Activated CD8-positive, alpha-beta T cell treated with anti-CD3 and anti-CD28 coated beads, Interleukin-2, amount 10 ng/mL, durations not matched to agents 7 days and 5 days (primary cell): ENCODE results near the gene LOXL3. TPM values are rescaled to one million over a fixed set of nuclear protein-coding genes. Genes with fewer than 3 reads are reported as not detected.
A peak's percentile ranks its signal among the peaks of the same experiment; 100 is the strongest.

Experiments
- ATAC-seq: fragments of 150-1000 bp; cut with Tn5 transposase; one replicate; pipeline ENCODE4 v1.10.0; 2021; ENCODE audit warnings: moderate library complexity
- CTCF ChIA-PET: fragments of 350-600 bp; sonication (Branson Sonifier 250); formaldehyde crosslinking; loops from one replicate; lab custom pipeline; 2021; ENCODE audit warnings: antibody characterized with exemption; lab: Charles Lee
- POLR2A ChIA-PET: fragments of 350-600 bp; sonication (Branson Sonifier 250); formaldehyde crosslinking; loops from one replicate; lab custom pipeline; 2021; ENCODE audit warnings: antibody characterized with exemption; lab: Charles Lee
- DNase-seq: peaks from one replicate; pipeline ENCODE4 v3.0.0-alpha.2; 2020
- H3K27ac Mint-ChIP-seq: one replicate; pipeline ENCODE4 v1.8.0; 2021; ENCODE audit warnings: mild to moderate bottlenecking, mixed read lengths
- H3K27me3 Mint-ChIP-seq: one replicate; pipeline ENCODE4 v1.8.0; 2021; ENCODE audit warnings: low read depth, mixed read lengths
- H3K36me3 Mint-ChIP-seq: one replicate; pipeline ENCODE4 v1.8.0; 2021; ENCODE audit warnings: low read depth, mixed read lengths
- H3K4me1 Mint-ChIP-seq: one replicate; pipeline ENCODE4 v1.8.0; 2021; ENCODE audit warnings: low read depth, mixed read lengths
- H3K4me3 Mint-ChIP-seq: one replicate; pipeline ENCODE4 v1.8.0; 2021; ENCODE audit warnings: mild to moderate bottlenecking, mixed read lengths
- H3K9me3 Mint-ChIP-seq: one replicate; pipeline ENCODE4 v1.8.0; 2022; ENCODE audit warnings: mixed read lengths; ENCODE audit not compliant: insufficient read depth
- total RNA-seq, 2 experiments: library from RNA; stranded (reverse); gene quantifications; one replicate each; pipeline ENCODE4 v1.2.3, GENCODE V29; 2021

LOXL3 gene
- total RNA-seq, 2 experiments from 2014 or later: 0.21 to 0.23 TPM

GRCh38 chr2:74527741-74528140, 26.0 kb downstream of the LOXL3 start:
- Mint-ChIP-seq H3K36me3 (peaks cover 55% of the 10 kb centered on the region), H3K4me3 (peak overlapping the region; percentile 95), H3K9me3 (no peaks in the 10 kb centered on the region), H3K27me3 (no peaks in the 10 kb centered on the region), H3K27ac (peak overlapping the region; percentile 60), H3K4me1 (peaks cover 54% of the 10 kb centered on the region)
- POLR2A ChIA-PET: interaction anchor here (1.9 to 5.1 kb wide), 2 partner anchors 46 kb away, joined by 7 to 33 read pairs; partner anchors contain the start of genes CCDC142 and TTC31
- no peak for ATAC-seq
- CTCF ChIA-PET: interaction anchor here (2.7 to 4.5 kb wide), 2 partner anchors 21 to 59 kb away, joined by 9 to 41 read pairs; partner anchors contain the start of gene PCGF1
- no peak for DNase-seq

DNA sequence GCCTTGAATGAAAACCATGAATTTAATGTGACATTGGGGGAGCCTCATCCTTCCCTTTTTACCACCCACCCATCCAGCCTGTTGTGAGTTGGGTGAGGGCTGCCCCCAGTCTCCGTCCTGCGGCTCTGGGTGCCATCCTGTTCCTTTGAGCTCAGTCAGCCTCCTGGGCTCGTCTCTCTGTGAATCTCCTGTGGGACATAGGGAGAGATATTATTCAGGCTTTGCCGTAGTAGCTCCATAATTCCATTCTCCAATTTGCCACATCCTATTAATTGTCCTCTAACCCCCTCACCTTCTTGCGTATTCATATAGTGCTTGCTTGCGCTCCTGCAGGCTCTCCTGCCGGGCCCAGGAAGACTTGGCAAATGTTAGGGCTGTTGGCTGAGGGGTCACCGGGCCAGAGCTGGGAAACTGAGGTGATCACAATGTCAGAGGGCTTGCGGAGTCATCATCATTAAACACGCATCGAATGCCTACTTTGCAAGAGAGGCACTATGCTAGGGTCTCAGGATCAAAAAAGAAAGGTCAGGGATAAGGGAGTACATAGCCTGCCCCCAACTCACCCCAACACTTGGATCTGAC, 27.0 kb downstream of the LOXL3 start:
- no peak for ATAC-seq
- H3K4me1 Mint-ChIP-seq: peaks cover 46% of the 10 kb centered on the region
- POLR2A ChIA-PET: interaction anchor here (1.1 to 1.9 kb wide), 3 partner anchors 12 to 45 kb away, joined by 3 to 7 read pairs (median 4); partner anchors contain the start of genes CCDC142 and TTC31
- H3K36me3 Mint-ChIP-seq: peaks cover 45% of the 10 kb centered on the region
- no peaks in the 10 kb centered on the region for H3K9me3 Mint-ChIP-seq
- no peak overlapping the region for H3K27ac Mint-ChIP-seq
- peaks cover 7% of the 10 kb centered on the region for H3K27me3 Mint-ChIP-seq
- no peak for DNase-seq
- H3K4me3 Mint-ChIP-seq: no peak overlapping the region
- CTCF ChIA-PET: interaction anchor here (1.0 to 4.5 kb wide), 5 partner anchors 10 to 60 kb away, joined by 3 to 41 read pairs (median 4); partner anchors contain the start of genes CCDC142 and TTC31

GRCh38 chr2:74525717-74526648, 27.8 kb downstream of the LOXL3 start, which contains the start of gene DQX1:
TSS of gene DQX1 (minus strand) at chr2:74526231. CDS start at chr2:74525729, 502 bp downstream.
- Mint-ChIP-seq H3K4me1 (peaks cover 39% of the 10 kb centered on the region), H3K36me3 (peaks cover 41% of the 10 kb centered on the region), H3K4me3 (no peak within 1 kb of the TSS), H3K27ac (no peak within 1 kb of the TSS), H3K27me3 (peaks cover 8% of the 10 kb centered on the region), H3K9me3 (no peaks in the 10 kb centered on the region)
- DNase-seq: no peak
- CTCF ChIA-PET: interaction anchor here (1.0 to 4.5 kb wide), 5 partner anchors 9 to 61 kb away, joined by 3 to 41 read pairs (median 4); partner anchors contain the start of genes CCDC142 and TTC31
- no peak for ATAC-seq
- POLR2A ChIA-PET: interaction anchor here (1.1 to 1.9 kb wide), 3 partner anchors 11 to 44 kb away, joined by 3 to 7 read pairs (median 4); partner anchors contain the start of genes CCDC142 and TTC31

GRCh38 chr2:74524955-74525716, 28.6 kb downstream of the LOXL3 start:
- Mint-ChIP-seq H3K36me3 (peaks cover 34% of the 10 kb centered on the region), H3K4me3 (no peak overlapping the region), H3K4me1 (peaks cover 33% of the 10 kb centered on the region), H3K27ac (no peak overlapping the region), H3K9me3 (no peaks in the 10 kb centered on the region), H3K27me3 (peaks cover 11% of the 10 kb centered on the region)
- no peak for DNase-seq
- CTCF ChIA-PET: interaction anchor here (1.3 kb wide), 1 partner anchor 9 kb away, joined by 7 read pairs; no protein-coding TSS in a partner anchor
- ATAC-seq: no peak
- POLR2A ChIA-PET: no interaction called here

DNA sequence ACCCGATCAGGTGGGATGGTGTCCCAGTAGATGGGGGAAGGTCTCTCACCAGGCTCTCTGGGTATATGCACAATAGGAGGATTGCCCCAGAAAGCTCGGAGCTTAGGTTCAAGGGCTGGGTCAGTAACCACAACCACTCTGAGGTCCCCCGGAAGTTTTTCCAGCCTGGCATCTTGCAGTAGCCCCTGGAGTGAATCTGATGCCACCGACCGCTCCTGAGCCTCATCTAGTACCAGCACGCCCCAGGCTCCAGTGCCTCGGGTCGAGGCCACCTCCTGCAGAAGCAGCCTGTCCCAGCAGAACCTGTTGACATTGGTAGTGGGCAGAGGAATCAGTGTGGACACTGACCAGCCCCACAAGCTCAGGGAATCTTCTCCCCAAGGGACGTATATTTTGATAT, 29.7 kb downstream of the LOXL3 start:
- H3K36me3 Mint-ChIP-seq: peaks cover 33% of the 10 kb centered on the region
- ATAC-seq: no peak
- CTCF ChIA-PET: no interaction called here
- peaks cover 33% of the 10 kb centered on the region for H3K4me1 Mint-ChIP-seq
- H3K4me3 Mint-ChIP-seq: no peak overlapping the region
- no peak overlapping the region for H3K27ac Mint-ChIP-seq
- POLR2A ChIA-PET: no interaction called here
- H3K9me3 Mint-ChIP-seq: no peaks in the 10 kb centered on the region
- no peak for DNase-seq
- peaks cover 22% of the 10 kb centered on the region for H3K27me3 Mint-ChIP-seq

GRCh38 chr2:74522516-74522915, 31.2 kb downstream of the LOXL3 start:
- Mint-ChIP-seq H3K9me3 (no peaks in the 10 kb centered on the region), H3K4me1 (peaks cover 21% of the 10 kb centered on the region), H3K27ac (no peak overlapping the region), H3K36me3 (peaks cover 20% of the 10 kb centered on the region), H3K4me3 (no peak overlapping the region), H3K27me3 (peaks cover 36% of the 10 kb centered on the region)
- POLR2A ChIA-PET: interaction anchor here (0.9 to 3.2 kb wide), 4 partner anchors 7 to 39 kb away, joined by 3 to 11 read pairs (median 4); partner anchors contain the start of genes AUP1, CCDC142, HTRA2 and TTC31
- ATAC-seq: no peak
- CTCF ChIA-PET: interaction anchor here (1.3 to 3.1 kb wide), 3 partner anchors 9 to 39 kb away, joined by 4 to 13 read pairs (median 5); partner anchors contain the start of genes CCDC142 and TTC31
- no peak for DNase-seq

DNA sequence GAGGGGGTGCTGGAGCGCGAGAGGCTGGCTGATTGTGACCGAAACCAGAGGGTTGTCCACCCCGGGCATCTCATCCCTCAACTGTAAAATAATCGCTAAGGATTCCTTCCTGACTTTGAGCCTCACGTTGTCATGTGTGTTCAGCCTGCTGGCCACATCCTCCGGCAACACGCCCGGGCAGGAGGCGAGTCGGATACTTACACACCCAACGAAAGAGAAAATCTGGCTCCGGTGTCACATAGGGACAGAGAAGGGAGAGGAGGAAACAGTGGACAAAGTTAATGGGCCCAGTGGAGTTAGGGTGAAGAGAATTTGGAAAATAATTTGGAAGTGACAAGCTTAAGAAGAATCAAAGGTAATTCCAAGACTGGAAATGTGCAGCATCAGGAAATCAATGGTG, 37.1 kb downstream of the LOXL3 start:
- POLR2A ChIA-PET: interaction anchor here (1.1 to 1.2 kb wide), 2 partner anchors 12 to 13 kb away, joined by 3 read pairs; partner anchors contain the start of gene AUP1

DNA sequence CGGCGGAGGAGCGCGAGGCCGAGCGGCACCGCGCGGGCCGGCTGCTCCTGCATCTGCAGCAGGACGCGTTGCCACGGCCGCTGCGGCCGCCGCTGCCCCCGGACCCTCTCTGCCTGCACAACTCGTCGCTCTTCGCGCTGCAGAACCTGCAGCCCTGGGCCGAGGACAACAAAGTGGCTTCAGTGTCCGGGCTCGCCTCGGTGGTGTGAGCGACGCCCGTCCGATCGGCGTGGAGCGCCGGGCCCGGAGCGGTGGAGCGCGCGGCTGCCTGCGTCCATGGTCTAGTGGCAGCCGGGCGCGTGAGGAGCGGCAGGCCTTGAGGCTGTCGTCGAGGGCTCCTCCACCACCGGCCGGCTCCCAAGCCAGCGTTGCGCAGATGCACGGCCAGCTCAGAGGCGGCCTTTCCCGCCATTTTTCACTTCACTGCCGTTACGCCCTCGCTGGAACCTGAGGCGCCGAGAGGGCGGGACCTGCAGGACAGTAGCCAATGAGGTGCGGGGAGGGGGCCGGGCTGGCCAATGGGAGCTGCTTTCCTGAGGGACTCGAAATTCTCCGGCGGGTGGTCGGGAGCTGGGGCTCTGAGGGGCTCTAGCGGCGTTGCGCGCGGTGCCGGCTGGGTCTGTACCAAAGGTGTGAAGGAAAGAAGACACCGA, 37.6 kb downstream of the LOXL3 start:
- ChIA-PET CTCF (interaction anchor here (0.8 to 1.9 kb wide), 3 partner anchors 10 to 15 kb away, joined by 3 to 7 read pairs (median 4); partner anchors contain the start of gene DQX1), POLR2A (interaction anchor here (1.1 to 2.1 kb wide), 4 partner anchors 10 to 13 kb away, joined by 3 to 6 read pairs (median 4); partner anchors contain the start of genes AUP1, DQX1 and PCGF1)
- Mint-ChIP-seq H3K4me3 (peak overlapping the region; percentile 67), H3K4me1 (peaks cover 28% of the 10 kb centered on the region), H3K36me3 (peaks cover 6% of the 10 kb centered on the region), H3K27me3 (peaks cover 75% of the 10 kb centered on the region), H3K9me3 (no peaks in the 10 kb centered on the region), H3K27ac (no peak overlapping the region)
- ATAC-seq (peak; percentile 76), DNase-seq (peak; percentile 77)

More for the DNA sequence above, 37.1 kb downstream of the LOXL3 start:
- CTCF ChIA-PET: interaction anchor here (0.8 to 1.9 kb wide), 3 partner anchors 9 to 16 kb away, joined by 3 to 7 read pairs (median 4); partner anchors contain the start of gene DQX1
- Mint-ChIP-seq H3K36me3 (peaks cover 6% of the 10 kb centered on the region), H3K9me3 (no peaks in the 10 kb centered on the region), H3K4me3 (peak overlapping the region; percentile 67), H3K27me3 (peaks cover 69% of the 10 kb centered on the region), H3K27ac (no peak overlapping the region), H3K4me1 (peaks cover 28% of the 10 kb centered on the region)
- DNase-seq: no peak
- no peak for ATAC-seq

DNA sequence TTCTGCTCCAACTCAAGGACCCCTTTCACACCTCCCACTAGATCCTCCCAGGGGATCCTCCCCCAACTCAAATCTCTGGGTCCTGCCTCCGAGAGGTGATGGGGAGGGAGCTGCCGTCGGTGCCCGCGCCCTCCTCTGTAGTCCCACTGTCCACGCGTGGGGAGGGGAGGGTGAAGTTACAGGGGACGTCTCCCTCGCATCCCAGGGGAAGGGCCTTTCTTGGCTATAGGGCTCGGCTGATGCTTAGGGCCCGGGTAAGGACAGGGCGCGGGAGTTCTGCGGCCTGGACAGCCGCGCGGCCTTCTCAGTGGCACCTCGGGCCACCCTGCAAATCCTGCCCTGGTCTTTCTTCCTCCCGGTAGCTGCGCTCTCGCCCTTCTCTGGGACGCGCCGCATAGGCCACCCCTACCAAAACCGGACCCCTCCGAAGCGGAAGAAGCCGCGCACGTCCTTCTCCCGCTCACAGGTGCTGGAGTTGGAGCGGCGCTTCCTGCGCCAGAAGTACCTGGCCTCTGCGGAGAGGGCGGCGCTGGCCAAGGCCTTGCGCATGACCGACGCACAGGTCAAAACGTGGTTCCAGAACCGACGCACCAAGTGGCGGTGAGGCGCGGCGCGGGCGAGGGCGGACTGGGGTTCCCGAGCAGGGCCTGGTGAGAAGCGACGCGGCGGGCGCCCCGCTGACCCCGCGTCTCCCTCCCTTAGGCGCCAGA, 38.3 kb downstream of the LOXL3 start:
- peaks cover 28% of the 10 kb centered on the region for H3K4me1 Mint-ChIP-seq
- CTCF ChIA-PET: interaction anchor here (1.9 kb wide), 1 partner anchor 11 kb away, joined by 7 read pairs; the partner anchor contains the start of gene DQX1
- no peaks in the 10 kb centered on the region for H3K9me3 Mint-ChIP-seq
- ATAC-seq (peak; percentile 18), DNase-seq (no peak)
- peaks cover 79% of the 10 kb centered on the region for H3K27me3 Mint-ChIP-seq
- no peak overlapping the region for H3K27ac Mint-ChIP-seq
- peak overlapping the region; percentile 70 for H3K4me3 Mint-ChIP-seq
- POLR2A ChIA-PET: interaction anchor here (0.7 to 2.1 kb wide), 4 partner anchors 9 to 12 kb away, joined by 3 to 6 read pairs (median 4); partner anchors contain the start of genes DQX1 and PCGF1
- H3K36me3 Mint-ChIP-seq: peaks cover 6% of the 10 kb centered on the region
